ENCODE data around the gene INPP5K.

INPP5K gene

GRCh38 chr17:1555651-1556471 is 39.4 kb upstream of the INPP5K start:
- in situ Hi-C loops (cut with HindIII; ENCODE audit: low sequenced_read_pairs), result no loop called here
- H3K4me3 ChIP-seq (ENCODE audit: low read depth, low read length), result no peak overlapping the region
- no peak for DNase-seq (ENCODE audit: low read depth, low spot score)
- TF ChIP-seq CTCF (IDR thresholded peaks at IDR 0.05; ENCODE audit: low read depth, low read length), result no peak

- TF ChIP-seq CTCF (IDR thresholded peaks at IDR 0.05; ENCODE audit: low read depth, low read length), result no peak
- H3K4me3 ChIP-seq (ENCODE audit: low read depth, low read length), result no peak overlapping the region
- DNase-seq (ENCODE audit: low read depth, low spot score), result no peak
- in situ Hi-C loops (cut with HindIII; ENCODE audit: low sequenced_read_pairs), result no loop called here
Observed at GRCh38 chr17:1554751-1555540, 38.5 kb upstream of the INPP5K start.

- TF ChIP-seq CTCF (IDR thresholded peaks at IDR 0.05; ENCODE audit: low read depth, low read length), result no peak
- no peak for DNase-seq (ENCODE audit: low read depth, low spot score)
- H3K4me3 ChIP-seq (ENCODE audit: low read depth, low read length), result no peak overlapping the region
- in situ Hi-C loops (cut with HindIII; ENCODE audit: low sequenced_read_pairs), result no loop called here
Observed at GRCh38 chr17:1553354-1554266, 37.2 kb upstream of the INPP5K start.

- DNase-seq (ENCODE audit: low read depth, low spot score), result no peak
- no peak for TF ChIP-seq CTCF (IDR thresholded peaks at IDR 0.05; ENCODE audit: low read depth, low read length)
- H3K4me3 ChIP-seq (ENCODE audit: low read depth, low read length), result no peak overlapping the region
- in situ Hi-C loops (cut with HindIII; ENCODE audit: low sequenced_read_pairs), result no loop called here
Observed at GRCh38 chr17:1552932-1553331, 36.5 kb upstream of the INPP5K start.

- no peak overlapping the region for H3K4me3 ChIP-seq (ENCODE audit: low read depth, low read length)
- TF ChIP-seq CTCF (IDR thresholded peaks at IDR 0.05; ENCODE audit: low read depth, low read length), result no peak
- in situ Hi-C loops (cut with HindIII; ENCODE audit: low sequenced_read_pairs), result no loop called here
- DNase-seq (ENCODE audit: low read depth, low spot score), result no peak
Observed at GRCh38 chr17:1551741-1552140, 35.3 kb upstream of the INPP5K start.

- DNase-seq (ENCODE audit: low read depth, low spot score), result no peak
- no peak overlapping the region for H3K4me3 ChIP-seq (ENCODE audit: low read depth, low read length)
- in situ Hi-C loops (cut with HindIII; ENCODE audit: low sequenced_read_pairs), result no loop called here
- no peak for TF ChIP-seq CTCF (IDR thresholded peaks at IDR 0.05; ENCODE audit: low read depth, low read length)
Observed at GRCh38 chr17:1548032-1548431, 31.6 kb upstream of the INPP5K start.

All from astrocyte of the spinal cord (primary cell).